SU-DHL-6 (cell line): ENCODE data around the gene DCD.

Experiments
- H2AFZ ChIP-seq: fragments of 200-600 bp; sonication (generic); 2 replicates; pipeline ENCODE4 v1.6.1; 2014; ENCODE audit warnings: low read depth, mild to moderate bottlenecking, moderate library complexity, mixed read lengths, antibody characterized with exemption, low read length; ENCODE audit not compliant: severe bottlenecking
- H3F3A ChIP-seq: fragments of 200-600 bp; shearing (Covaris generic); 2 replicates; pipeline ENCODE4 v1.6.0; 2016; ENCODE audit warnings: antibody characterized with exemption, mild to moderate bottlenecking; ENCODE audit not compliant: insufficient read depth
- H3K27ac ChIP-seq: fragments of 200-600 bp; sonication (generic); 2 replicates; pipeline ENCODE4 v1.5.1; 2016; ENCODE audit warnings: low read depth, mild to moderate bottlenecking, low read length, moderate library complexity, mixed read lengths
- H3K27me3 ChIP-seq: fragments of 200-600 bp; sonication (generic), shearing (Covaris generic); 2 replicates; pipeline ENCODE4 v1.6.0; 2014; ENCODE audit warnings: mild to moderate bottlenecking, low read length
- H3K36me3 ChIP-seq: fragments of 200-600 bp; sonication (generic); 2 replicates; pipeline ENCODE4 v1.6.1; 2014; ENCODE audit warnings: mild to moderate bottlenecking, low read length, mixed read lengths
- H3K4me2 ChIP-seq: fragments of 300-600, 200-600 bp; shearing (Covaris generic), sonication (generic); 2 replicates; pipeline ENCODE4 v1.6.0; 2014; ENCODE audit warnings: low read length, low read depth, mild to moderate bottlenecking; ENCODE audit not compliant: poor library complexity, severe bottlenecking
- H3K4me3 ChIP-seq: fragments of 200-600 bp; sonication (generic); 2 replicates; pipeline ENCODE4 v1.5.1; 2014; ENCODE audit warnings: antibody characterized with exemption, low read length, mild to moderate bottlenecking, mixed read lengths; ENCODE audit not compliant: insufficient read depth, poor library complexity, severe bottlenecking
- H3K79me2 ChIP-seq: fragments of 200-600 bp; sonication (generic); 2 replicates; pipeline ENCODE4 v1.6.1; 2014; ENCODE audit warnings: mild to moderate bottlenecking, low read length, moderate library complexity; ENCODE audit not compliant: insufficient read depth
- H3K9ac ChIP-seq: fragments of 200-600 bp; sonication (generic); 2 replicates; pipeline ENCODE4 v1.7.0; 2014; ENCODE audit warnings: mild to moderate bottlenecking, low read length
- H3K9me2 ChIP-seq: fragments of 200-600 bp; sonication (generic); replicated peaks from 2 replicates; pipeline ENCODE4 v1.6.1; 2014; ENCODE audit warnings: low read length; ENCODE audit not compliant: insufficient read depth
- H3K9me3 ChIP-seq: fragments of 200-600 bp; sonication (generic); 2 replicates; pipeline ENCODE4 v1.6.1; 2014; ENCODE audit warnings: low read length, mixed read lengths; ENCODE audit not compliant: insufficient read depth
- H4K20me1 ChIP-seq: fragments of 200-600 bp; sonication (generic); 2 replicates; pipeline ENCODE4 v1.6.1; 2014; ENCODE audit warnings: low read depth, mild to moderate bottlenecking, antibody characterized with exemption, low read length, moderate library complexity, mixed read lengths
- EZH2phosphoT487 ChIP-seq: fragments of 200-600 bp; sonication (generic), shearing (Covaris generic); conservative IDR thresholded peaks from 2 replicates; pipeline ENCODE4 v1.6.1; 2018; ENCODE audit warnings: mild to moderate bottlenecking, antibody characterized with exemption, low read length, moderate library complexity, mixed read lengths
- TF ChIP-seq, protein P1 (sequence below): fragments of 200-600 bp; sonication (generic); IDR thresholded peaks from one replicate; pipeline ENCODE4 v1.5.1; 2017; ENCODE audit warnings: antibody characterized with exemption, mild to moderate bottlenecking, low read length, moderate library complexity; ENCODE audit not compliant: insufficient read depth, poor library complexity, severe bottlenecking

Gene DCD

DNA sequence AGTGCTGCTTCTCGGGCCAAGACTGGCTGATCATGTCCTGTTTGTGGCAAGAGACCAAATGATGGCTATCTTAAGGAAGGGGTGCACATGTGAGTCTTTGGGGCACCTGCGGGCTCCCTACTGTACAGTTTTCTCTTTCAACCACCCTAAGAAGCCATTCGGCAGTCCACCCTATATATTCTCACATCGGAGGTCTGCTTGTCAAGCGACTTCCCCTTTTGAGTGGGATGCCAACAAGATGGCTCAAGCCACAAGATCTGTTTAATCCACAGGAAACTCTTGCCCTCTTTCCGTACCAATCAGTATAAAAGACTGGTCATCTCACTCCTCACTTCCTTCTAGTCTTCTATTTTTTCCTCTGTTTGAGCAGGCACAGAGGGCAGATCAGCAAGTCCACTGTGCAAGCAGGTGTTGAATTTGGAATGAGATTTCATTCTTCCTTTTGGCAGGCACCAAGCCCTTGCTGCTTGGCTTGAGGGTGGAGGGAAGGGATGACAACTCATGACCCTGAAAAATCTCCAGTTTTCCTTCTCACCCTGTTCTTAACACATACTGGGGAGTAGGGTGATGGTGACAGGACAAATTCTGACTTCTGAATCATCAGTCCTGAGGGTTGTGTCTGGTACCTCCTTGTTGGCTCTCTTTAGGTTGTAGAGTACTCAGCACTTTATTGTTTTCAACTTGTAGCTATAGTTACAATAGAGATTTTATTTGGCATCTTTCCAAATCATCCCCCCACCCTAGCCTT is 31.1 kb downstream of the DCD start:
- no peaks in the 10 kb centered on the region for H3K27me3 ChIP-seq
- no peaks in the 10 kb centered on the region for H4K20me1 ChIP-seq
- no peaks in the 10 kb centered on the region for H3K36me3 ChIP-seq
- H2AFZ ChIP-seq: no peak overlapping the region
- H3K27ac ChIP-seq: no peak overlapping the region
- H3F3A ChIP-seq: no peaks in the 10 kb centered on the region
- no peaks in the 10 kb centered on the region for H3K9me2 ChIP-seq
- TF ChIP-seq EZH2phosphoT487: no peak
- TF ChIP-seq, protein P1, sequence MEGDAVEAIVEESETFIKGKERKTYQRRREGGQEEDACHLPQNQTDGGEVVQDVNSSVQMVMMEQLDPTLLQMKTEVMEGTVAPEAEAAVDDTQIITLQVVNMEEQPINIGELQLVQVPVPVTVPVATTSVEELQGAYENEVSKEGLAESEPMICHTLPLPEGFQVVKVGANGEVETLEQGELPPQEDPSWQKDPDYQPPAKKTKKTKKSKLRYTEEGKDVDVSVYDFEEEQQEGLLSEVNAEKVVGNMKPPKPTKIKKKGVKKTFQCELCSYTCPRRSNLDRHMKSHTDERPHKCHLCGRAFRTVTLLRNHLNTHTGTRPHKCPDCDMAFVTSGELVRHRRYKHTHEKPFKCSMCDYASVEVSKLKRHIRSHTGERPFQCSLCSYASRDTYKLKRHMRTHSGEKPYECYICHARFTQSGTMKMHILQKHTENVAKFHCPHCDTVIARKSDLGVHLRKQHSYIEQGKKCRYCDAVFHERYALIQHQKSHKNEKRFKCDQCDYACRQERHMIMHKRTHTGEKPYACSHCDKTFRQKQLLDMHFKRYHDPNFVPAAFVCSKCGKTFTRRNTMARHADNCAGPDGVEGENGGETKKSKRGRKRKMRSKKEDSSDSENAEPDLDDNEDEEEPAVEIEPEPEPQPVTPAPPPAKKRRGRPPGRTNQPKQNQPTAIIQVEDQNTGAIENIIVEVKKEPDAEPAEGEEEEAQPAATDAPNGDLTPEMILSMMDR: no peak
- no peaks in the 10 kb centered on the region for H3K79me2 ChIP-seq
- no peaks in the 10 kb centered on the region for H3K9me3 ChIP-seq
- H3K4me3 ChIP-seq: no peak overlapping the region
- H3K9ac ChIP-seq: no peak overlapping the region
- no peak overlapping the region for H3K4me2 ChIP-seq

DNA sequence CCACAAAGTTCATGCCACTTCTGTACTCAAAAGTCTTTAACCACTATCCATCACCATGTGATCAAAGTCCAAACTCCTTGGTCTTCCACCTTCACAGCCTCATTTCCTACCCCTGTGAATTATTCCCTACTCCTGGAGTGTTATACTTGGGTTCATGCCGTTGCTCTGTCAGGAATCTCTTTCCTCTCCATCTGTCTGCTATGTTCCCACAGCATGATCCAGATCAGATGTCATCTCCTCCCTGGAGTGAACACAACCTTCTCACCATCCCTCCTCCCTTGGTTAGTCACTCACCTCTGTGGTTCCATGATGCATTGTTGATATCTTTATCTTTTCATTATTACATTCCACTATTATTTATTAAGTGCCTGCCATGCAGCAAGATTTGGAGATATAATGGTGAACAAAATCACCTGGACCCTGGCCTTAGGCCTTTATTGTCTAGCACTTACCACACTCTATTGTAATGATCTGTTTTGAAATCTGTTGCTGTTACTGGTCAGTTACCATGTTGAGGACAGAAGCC is 35.9 kb downstream of the DCD start:
- Histone ChIP-seq H3K27ac (no peak overlapping the region), H3K4me3 (no peak overlapping the region), H2AFZ (no peak overlapping the region), H3K4me2 (no peak overlapping the region), H3K36me3 (no peaks in the 10 kb centered on the region), H4K20me1 (no peaks in the 10 kb centered on the region), H3K79me2 (no peaks in the 10 kb centered on the region), H3K9me2 (no peaks in the 10 kb centered on the region), H3K9ac (no peak overlapping the region), H3K27me3 (no peaks in the 10 kb centered on the region), H3K9me3 (no peaks in the 10 kb centered on the region), H3F3A (no peaks in the 10 kb centered on the region)
- TF ChIP-seq, protein P1: no peak
- no peak for TF ChIP-seq EZH2phosphoT487

DNA sequence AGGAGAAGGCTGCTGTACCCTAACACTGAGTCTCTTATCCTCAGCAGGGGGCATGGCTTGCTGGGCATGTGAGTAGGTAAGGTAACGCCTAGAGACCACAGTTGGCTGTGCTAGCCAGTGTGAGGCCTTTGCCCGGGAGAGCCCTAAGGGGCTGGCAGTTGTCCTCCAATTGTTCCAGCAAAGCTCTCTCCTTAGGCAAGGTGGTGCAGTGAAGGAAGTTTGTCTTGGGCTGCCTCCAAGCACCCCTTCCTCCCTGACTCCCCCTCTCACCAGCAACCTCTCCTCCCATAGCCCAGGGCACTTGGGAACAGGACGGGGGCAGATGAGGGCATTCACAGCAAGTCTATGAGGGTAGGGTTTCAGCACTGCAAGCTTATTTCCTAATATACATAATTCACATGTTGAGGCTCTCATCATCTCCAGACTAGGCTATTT is 36.4 kb downstream of the DCD start:
- Histone ChIP-seq H3F3A (no peaks in the 10 kb centered on the region), H3K27me3 (no peaks in the 10 kb centered on the region), H3K9me3 (no peaks in the 10 kb centered on the region), H3K9me2 (no peaks in the 10 kb centered on the region), H3K9ac (no peak overlapping the region), H3K4me2 (no peak overlapping the region), H3K36me3 (no peaks in the 10 kb centered on the region), H4K20me1 (no peaks in the 10 kb centered on the region), H2AFZ (no peak overlapping the region), H3K27ac (no peak overlapping the region), H3K79me2 (no peaks in the 10 kb centered on the region), H3K4me3 (no peak overlapping the region)
- TF ChIP-seq EZH2phosphoT487: no peak
- TF ChIP-seq, protein P1: no peak
